Measurements from ENCODE around the gene CTNNA2.

Gene CTNNA2

GRCh38 chr2:79872656-79873055 lies 359.8 kb downstream of the CTNNA2 start:
- no peak for DNase-seq

- no peak for DNase-seq
Measured at GRCh38 chr2:79874015-79874414, 361.2 kb downstream of the CTNNA2 start.

GRCh38 chr2:79876430-79876829 lies 363.6 kb downstream of the CTNNA2 start:
- no peak for DNase-seq

- DNase-seq: no peak
Measured at GRCh38 chr2:79882548-79882947, 369.7 kb downstream of the CTNNA2 start.

GRCh38 chr2:79887747-79888374 lies 375.0 kb downstream of the CTNNA2 start:
- peak; percentile 19 for DNase-seq

GRCh38 chr2:79892123-79892522 lies 379.3 kb downstream of the CTNNA2 start:
- no peak for DNase-seq

- DNase-seq: no peak
Measured at GRCh38 chr2:79899196-79899595, 386.3 kb downstream of the CTNNA2 start.

GRCh38 chr2:79901161-79901560 lies 388.3 kb downstream of the CTNNA2 start:
- no peak for DNase-seq

GRCh38 chr2:79903222-79904000 lies 390.6 kb downstream of the CTNNA2 start:
- no peak for DNase-seq

- DNase-seq: no peak
Measured at GRCh38 chr2:79906139-79906890, 393.5 kb downstream of the CTNNA2 start.

GRCh38 chr2:79909521-79909920 lies 396.7 kb downstream of the CTNNA2 start:
- DNase-seq: no peak

- no peak for DNase-seq
Measured at GRCh38 chr2:79910643-79911042, 397.8 kb downstream of the CTNNA2 start.

- DNase-seq: no peak
Measured at GRCh38 chr2:79915455-79915854, 402.6 kb downstream of the CTNNA2 start.

GRCh38 chr2:79916285-79916684 lies 403.4 kb downstream of the CTNNA2 start:
- DNase-seq: no peak

- no peak for DNase-seq
Measured at GRCh38 chr2:79920512-79921076, 407.7 kb downstream of the CTNNA2 start.

- DNase-seq: no peak
Measured at GRCh38 chr2:79929624-79930023, 416.8 kb downstream of the CTNNA2 start.

GRCh38 chr2:79935046-79935732 lies 422.3 kb downstream of the CTNNA2 start:
- no peak for DNase-seq

- DNase-seq: peak; percentile 49
Measured at GRCh38 chr2:79935771-79936657, 423.2 kb downstream of the CTNNA2 start.

GRCh38 chr2:79936715-79937114 lies 423.9 kb downstream of the CTNNA2 start:
- DNase-seq: no peak

GRCh38 chr2:79938648-79939047 lies 425.8 kb downstream of the CTNNA2 start:
- no peak for DNase-seq

- DNase-seq: no peak
Measured at GRCh38 chr2:79940364-79940763, 427.5 kb downstream of the CTNNA2 start.

- no peak for DNase-seq
Measured at GRCh38 chr2:79941179-79941578, 428.3 kb downstream of the CTNNA2 start.
